ENCODE measurements around the gene B3GNT4.
"Not testable (repeated sequence)": the region's sequence is repeated elsewhere in the genome, so short reads cannot be mapped to it uniquely, and the experiment has no call there.

B3GNT4 gene

DNA sequence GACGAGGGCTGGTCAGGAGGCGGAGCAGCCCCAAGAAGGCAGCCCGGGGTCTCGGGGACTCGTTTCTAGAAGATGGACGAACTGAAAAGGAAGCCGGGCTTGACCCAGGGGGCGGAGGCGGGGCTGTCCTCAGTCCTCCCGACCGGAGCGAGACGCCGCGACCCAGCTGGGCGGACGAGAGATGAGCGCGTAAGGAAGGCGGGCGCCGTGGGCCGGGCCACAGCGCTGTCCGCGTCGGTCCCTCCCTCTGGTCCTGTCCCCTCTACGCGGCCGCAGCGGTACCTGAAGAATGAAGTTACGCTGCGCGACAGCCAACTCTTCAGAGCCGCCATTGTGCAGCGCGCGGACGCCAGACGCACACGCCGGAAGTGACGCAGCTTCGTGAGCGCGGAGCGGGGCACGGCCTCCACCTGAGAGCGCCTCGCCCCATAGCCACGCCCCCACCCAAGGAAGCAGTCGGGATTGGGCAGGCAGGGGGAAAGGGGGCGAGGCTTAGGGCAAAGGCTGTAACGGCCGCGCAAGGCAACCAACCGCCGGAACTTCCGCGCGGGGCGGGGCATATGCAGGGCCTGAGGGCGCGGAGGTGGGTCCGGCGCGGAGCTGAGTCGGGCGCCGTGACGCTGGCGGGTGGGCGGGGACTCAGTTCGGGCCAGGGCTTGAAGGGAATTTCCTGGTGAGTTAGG is 22.3 kb downstream of the B3GNT4 start, which contains the start of gene DIABLO:
Gene DIABLO (minus strand): TSS at position 370 of the 683 bp plus-strand sequence. CDS start 38 bp downstream, at position 332.
- DNase-seq: peak; percentile 100

DNA sequence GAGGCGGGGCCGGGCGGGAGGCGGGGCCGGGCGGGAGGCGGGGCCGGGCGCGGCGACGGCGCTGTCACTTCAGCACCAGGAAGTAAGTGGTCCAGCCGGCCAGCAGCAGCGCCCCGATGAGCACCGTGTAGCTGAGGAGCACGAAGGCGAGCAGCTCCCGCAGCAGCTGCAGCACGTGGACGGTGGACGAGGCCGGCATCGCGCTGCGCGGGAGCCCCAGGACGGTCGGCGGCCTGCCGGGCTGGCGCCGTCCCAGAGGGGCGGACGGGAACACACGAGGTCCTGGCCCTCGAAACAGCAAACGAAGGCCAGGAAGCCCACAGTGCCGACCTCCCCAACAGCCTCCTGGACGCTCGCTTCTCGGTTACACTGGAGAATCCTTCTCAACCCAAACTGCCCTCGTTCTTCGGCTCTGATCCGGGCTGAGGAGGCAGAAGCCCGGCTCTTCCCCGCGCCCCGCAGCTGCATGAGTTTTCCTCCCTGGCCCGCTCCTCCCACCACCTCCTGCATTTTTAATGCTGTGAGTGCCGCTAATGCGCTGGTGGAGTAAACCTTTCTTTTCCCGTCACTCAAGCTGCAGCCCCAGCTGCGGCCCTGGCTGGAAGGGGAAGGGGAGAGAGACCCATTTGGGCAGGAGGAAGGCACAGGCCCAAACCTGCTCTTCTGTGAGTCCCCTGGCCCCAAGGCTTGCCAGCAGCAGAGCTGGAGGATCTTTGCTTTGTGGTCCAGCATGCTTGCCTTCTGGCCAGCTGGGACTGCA is 23.0 kb downstream of the B3GNT4 start:
- DNase-seq: no peak

DNA sequence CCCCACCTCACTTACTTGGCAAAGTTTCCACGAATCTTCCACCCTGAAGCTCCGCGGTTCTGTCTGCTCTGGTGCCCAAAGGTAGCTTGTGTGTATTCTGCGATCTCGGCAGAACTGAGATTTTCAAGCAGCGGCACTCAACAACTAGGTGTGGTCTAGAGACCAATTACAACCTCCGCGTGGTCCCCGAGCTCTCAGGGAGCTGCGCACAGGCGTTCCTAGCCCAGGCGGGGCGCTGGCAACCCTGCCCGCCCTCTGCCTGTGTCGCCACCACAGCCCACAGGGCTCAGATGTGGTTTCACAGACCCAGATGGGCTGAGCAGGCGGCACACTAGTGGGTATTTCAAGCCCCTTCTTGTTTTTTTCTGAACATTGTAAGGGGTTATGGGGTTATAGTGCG is 23.8 kb downstream of the B3GNT4 start:
- DNase-seq: peak; percentile 58 to 84

DNA sequence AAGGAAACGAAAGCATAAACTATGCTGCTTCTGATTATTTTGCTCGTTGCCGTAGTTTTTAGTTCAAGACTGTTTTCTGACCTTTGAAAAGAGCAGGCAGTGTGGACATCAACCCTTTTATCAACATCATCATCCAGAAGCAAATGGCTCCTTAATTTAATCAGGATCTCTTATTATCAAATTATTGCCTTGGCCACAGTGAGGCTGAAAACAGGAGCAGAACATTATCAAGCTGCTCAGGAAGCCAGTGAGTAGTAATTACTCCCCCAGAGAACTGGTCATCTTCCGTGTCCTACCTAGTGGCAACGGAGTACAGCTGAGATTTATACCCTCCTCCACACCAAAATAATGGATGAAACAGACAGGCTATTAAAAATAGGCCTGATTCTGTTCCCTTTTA is 24.6 kb downstream of the B3GNT4 start:
- no peak for DNase-seq

DNA sequence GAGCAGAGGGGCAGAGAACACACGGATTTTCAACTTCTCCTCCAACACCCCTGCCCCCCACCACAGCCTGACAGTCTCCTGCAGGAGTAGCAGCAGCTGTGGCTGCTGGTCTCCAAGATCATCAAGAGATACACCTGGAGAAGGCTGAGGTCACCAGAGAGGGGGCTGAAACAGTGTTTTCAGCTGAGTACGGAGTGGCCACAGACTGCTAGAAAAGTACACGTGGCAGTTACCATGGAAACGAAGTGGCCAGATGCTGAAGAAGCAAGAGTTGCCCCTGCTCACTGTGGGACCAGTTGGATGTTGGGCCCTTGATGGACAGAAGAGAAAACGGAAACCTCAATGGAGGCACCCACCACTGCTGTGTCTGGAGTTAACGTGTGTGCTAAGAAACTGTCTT is 27.3 kb downstream of the B3GNT4 start:
- no peak for DNase-seq

DNA sequence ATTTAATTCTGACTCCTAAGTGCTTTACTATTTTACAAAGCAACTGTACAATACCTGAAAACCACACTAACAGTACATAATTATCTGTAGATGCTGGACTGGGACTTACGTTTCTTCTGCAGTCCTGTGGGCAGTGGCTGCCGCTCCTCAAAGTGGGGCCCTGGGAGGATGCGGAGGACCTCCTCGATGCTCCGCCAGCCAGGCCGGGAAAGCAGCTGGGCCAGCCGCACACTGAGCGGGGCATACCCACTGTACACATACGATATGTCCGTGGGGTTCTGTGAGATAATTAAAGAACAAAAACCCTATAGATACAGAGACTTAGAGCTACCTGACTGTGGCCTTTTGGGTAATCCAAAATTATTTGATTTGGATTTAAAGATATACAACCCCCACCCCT is 29.2 kb downstream of the B3GNT4 start:
- DNase-seq: no peak

DNA sequence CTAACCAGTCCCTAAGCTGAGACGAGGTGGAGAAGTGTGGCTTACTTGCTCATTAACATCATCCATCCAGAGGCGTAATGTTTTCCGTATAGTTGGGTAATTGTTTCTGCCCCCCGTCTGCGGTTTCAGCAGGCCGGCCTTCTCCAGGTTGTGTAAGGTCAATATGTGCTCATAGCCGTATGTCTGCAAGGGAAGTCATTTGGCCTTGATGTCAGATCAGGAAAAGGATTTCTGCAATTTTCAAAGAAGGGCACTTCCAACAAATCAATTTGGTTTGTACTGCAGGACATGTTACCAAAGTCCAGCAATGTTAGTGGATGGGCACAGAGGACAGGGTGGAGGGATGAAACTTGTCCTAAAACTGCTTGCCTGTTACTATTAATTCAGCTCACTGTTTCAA is 32.2 kb downstream of the B3GNT4 start:
- no peak for DNase-seq

DNA sequence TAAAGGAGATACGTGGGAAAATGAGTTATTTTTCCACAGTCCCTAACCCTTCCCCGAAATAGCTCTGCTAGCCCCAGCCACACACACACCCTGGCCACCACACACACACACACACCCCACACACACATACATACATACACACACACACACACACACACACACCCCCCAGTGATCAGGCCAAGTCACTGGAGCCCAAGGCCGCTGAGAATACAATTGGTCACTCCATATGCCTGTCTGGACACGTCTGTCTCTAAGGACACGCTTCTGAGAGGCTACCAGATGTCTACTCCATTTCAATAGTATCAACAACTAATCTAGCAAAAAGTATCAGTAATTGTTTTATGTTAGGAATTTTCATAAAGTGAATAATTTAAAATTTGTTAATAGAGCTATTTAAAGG is 35.4 kb downstream of the B3GNT4 start:
- no peak for DNase-seq

DNA sequence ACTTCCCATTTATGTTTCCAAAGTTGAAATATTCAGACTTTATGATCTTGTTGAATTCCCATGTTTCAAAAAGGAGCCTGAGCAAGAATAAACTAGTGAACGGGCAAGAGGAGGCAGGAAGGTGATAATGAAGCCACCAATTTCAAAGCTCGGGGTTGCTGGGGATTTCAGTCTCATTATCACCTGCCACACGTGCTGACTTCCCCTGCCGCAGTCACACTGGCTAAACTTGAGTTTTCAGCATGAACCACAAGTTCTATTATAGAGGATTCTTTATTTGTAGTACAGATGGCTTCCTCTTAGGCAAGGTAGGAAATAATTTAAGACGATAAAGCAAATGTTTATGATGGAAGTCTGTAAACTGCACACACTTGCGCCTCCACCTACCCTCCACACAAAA is 40.5 kb downstream of the B3GNT4 start:
- DNase-seq: peak in 1 of 2 donors; percentile 39

DNA sequence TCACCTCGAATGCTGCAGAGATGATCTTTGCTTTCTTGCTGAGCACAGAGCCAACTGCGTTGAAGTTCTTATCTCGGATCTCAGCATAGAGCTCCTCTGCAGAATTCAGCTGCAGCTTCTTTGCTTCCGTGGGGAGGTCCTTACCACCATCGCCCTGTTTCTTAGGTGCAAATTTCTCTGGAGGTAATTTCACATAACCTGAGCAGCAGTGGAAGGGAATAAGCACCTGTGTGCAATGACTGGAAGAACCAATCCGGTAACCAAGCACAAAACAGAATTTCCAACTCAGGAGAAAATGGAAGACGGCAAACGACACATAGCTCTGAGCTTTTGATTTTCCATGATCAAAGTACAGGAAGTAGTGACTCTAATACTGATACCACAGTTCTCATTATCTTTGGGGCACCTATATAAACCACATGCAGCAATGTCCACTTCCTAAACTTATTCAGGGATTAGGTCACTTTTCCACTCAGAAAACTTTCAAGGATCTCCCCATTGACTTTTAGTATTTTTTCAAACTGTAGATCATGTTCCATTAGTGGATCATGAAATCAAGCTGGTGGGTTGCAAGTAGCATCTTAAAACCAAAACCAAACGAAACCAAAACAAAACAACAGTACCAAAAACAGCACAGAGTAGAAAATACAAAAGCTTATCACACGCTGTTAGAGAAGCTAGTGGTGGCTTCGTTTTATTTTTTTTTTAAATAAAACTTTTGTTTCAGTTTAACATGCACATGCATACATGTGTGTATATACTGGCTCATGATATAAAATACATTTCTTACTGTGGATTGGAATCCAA is 41.3 kb downstream of the B3GNT4 start:
- peak in 1 of 2 donors; percentile 57 for DNase-seq

DNA sequence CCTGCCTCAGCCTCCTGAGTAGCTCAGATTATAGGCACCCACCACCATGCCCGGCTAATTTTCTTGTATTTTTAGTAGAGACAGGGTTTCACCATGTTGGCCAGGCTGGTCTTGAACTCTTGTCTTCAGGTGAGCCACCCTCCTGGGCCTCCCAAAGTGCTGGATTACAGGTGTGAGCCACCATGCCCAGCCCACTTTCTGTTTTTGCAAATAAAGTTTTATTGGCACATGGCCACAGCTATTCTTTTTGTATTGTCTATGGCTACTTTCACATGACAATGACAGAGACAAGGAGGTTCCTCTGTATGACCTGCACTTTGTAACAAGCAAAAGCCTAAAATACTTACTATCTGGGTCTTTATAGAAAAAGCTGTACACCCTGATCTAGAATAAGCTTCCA is 42.0 kb downstream of the B3GNT4 start:
- no peak for DNase-seq

DNA sequence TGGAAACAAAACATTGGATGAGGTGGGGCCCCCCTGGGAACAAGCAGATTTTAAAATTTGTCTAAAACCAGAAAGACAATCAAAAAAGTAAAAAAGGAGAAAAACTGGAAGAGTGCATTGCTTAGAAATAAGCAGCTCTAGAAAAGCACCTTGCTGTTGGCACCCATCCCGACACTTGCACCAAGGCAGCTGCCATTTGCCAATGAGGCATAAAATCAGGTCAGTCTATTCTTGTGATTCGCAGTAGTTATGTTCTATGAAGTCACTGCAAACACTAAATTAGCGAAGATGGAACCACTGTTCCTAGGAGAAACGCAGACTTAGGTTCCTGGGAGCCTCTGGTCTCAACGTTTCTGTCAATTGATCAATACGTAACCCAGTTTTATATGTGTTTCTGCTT is 46.5 kb downstream of the B3GNT4 start:
- DNase-seq: no peak

DNA sequence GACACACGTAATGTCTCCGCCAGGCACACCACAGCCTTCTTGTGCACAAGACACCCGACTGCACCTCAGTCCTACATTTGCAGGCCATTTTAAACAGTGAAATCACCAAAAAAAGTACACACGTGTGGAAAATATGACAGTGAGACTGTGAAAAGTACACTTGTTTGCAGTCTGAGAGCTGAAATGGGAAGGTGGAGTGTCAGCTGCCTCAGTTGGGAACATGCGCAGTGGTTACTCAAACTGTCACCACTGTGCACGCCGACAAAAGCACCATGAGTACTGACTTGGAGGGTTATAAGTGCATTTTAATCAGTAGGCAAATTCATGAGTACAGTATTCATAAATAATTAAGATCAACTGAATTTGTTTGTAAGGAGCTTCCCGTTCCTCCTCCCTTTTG is 47.0 kb downstream of the B3GNT4 start:
- DNase-seq: no peak

DNA sequence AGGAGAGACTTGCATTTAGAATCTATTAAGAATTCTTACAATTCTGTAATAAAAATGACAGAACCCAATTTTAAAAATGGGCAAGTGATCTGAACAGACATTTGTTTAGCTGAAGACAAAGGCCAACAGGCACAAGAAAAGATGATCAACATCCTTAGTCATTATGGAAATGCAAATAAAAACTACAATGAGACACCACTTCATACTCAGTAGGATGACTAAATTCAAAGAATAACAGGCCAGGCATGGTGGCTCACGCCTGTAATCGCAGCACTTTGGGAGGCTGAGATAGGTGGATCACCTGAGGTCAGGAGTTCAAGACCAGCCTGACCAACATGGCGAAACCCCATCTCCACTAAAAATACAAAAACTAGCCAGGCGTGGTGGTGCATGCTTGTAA is 55.0 kb downstream of the B3GNT4 start:
- not testable (repeated sequence) for DNase-seq

Measured in CD4-positive, alpha-beta T cell treated with Interferon alpha-2 for 1 hour (primary cell).